ENCODE results near the gene RPRD1A. TPM values are rescaled to one million over a fixed set of nuclear protein-coding genes. Genes with fewer than 3 reads are reported as not detected.
"Not testable (repeated sequence)": the region's sequence is repeated elsewhere in the genome, so short reads cannot be mapped to it uniquely, and the experiment has no call there.

The RPRD1A gene
- total RNA-seq, 2 experiments from 2014 or later: 24.7 to 25.1 TPM

GRCh38 chr18:36083729-36084128 lies 16.4 kb upstream of the RPRD1A start:
- ChIA-PET POLR2A (no interaction called here), CTCF (no interaction called here)

GRCh38 chr18:36081118-36081517 lies 13.8 kb upstream of the RPRD1A start:
- POLR2A ChIA-PET: interaction anchor here (0.6 kb wide), 1 partner anchor 109 kb away, joined by 4 read pairs; no protein-coding TSS in a partner anchor

GRCh38 chr18:36078751-36079529 lies 11.6 kb upstream of the RPRD1A start:
- CTCF ChIA-PET: no interaction called here
- POLR2A ChIA-PET: no interaction called here

More at GRCh38 chr18:36081118-36081517, 13.8 kb upstream of the RPRD1A start:
- CTCF ChIA-PET: not testable (repeated sequence)

GRCh38 chr18:36077764-36078163 lies 10.4 kb upstream of the RPRD1A start:
- CTCF ChIA-PET, POLR2A ChIA-PET: not testable (repeated sequence)

- ChIA-PET POLR2A (no interaction called here), CTCF (interaction anchor here (0.6 kb wide), 1 partner anchor 9 kb away, joined by 3 read pairs; no protein-coding TSS in a partner anchor)
Observed at GRCh38 chr18:36075862-36076587, 8.7 kb upstream of the RPRD1A start.

GRCh38 chr18:36074435-36074834 lies 7.1 kb upstream of the RPRD1A start:
- ChIA-PET CTCF (no interaction called here), POLR2A (interaction anchor here (0.6 kb wide), 1 partner anchor 67 kb away, joined by 4 read pairs; no protein-coding TSS in a partner anchor)

- CTCF ChIA-PET: no interaction called here
- POLR2A ChIA-PET: no interaction called here
Observed at GRCh38 chr18:36073676-36074075, 6.3 kb upstream of the RPRD1A start.

- CTCF ChIA-PET, POLR2A ChIA-PET: not testable (repeated sequence)
Observed at GRCh38 chr18:36072406-36072805, 5.0 kb upstream of the RPRD1A start.

- ChIA-PET CTCF (no interaction called here), POLR2A (interaction anchor here (0.8 to 2.0 kb wide), 2 partner anchors 62 to 94 kb away, joined by 7 to 8 read pairs; partner anchors contain the start of genes RMP24 and SLC39A6)
Observed at GRCh38 chr18:36066686-36067054, 689 bp downstream of the RPRD1A start.

GRCh38 chr18:36066001-36066400 lies 1.4 kb downstream of the RPRD1A start:
- POLR2A ChIA-PET: interaction anchor here (2.0 kb wide), 1 partner anchor 93 kb away, joined by 8 read pairs; the partner anchor contains the start of gene RMP24
- CTCF ChIA-PET: no interaction called here

GRCh38 chr18:36064809-36065079 lies 2.6 kb downstream of the RPRD1A start:
- POLR2A ChIA-PET, CTCF ChIA-PET: not testable (repeated sequence)

- CTCF ChIA-PET: no interaction called here
- POLR2A ChIA-PET: no interaction called here
Observed at GRCh38 chr18:36064027-36064808, 3.1 kb downstream of the RPRD1A start.

GRCh38 chr18:36058674-36059073 lies 8.7 kb downstream of the RPRD1A start:
- ChIA-PET POLR2A (no interaction called here), CTCF (no interaction called here)

- CTCF ChIA-PET: no interaction called here
- POLR2A ChIA-PET: interaction anchor here (0.7 kb wide), 1 partner anchor 30 kb away, joined by 4 read pairs; no protein-coding TSS in a partner anchor
Observed at GRCh38 chr18:36051760-36052159, 15.6 kb downstream of the RPRD1A start.

- CTCF ChIA-PET: no interaction called here
- POLR2A ChIA-PET: no interaction called here
Observed at GRCh38 chr18:36050479-36050878, 16.9 kb downstream of the RPRD1A start.

- POLR2A ChIA-PET: no interaction called here
- CTCF ChIA-PET: no interaction called here
Observed at GRCh38 chr18:36047521-36047920, 19.8 kb downstream of the RPRD1A start.

- POLR2A ChIA-PET: no interaction called here
Observed at GRCh38 chr18:36046898-36047297, 20.5 kb downstream of the RPRD1A start.

GRCh38 chr18:36045241-36045991 lies 21.9 kb downstream of the RPRD1A start:
- CTCF ChIA-PET: no interaction called here
- POLR2A ChIA-PET: no interaction called here

More at GRCh38 chr18:36046898-36047297, 20.5 kb downstream of the RPRD1A start:
- CTCF ChIA-PET: no interaction called here

GRCh38 chr18:36043153-36043552 lies 24.2 kb downstream of the RPRD1A start:
- CTCF ChIA-PET: no interaction called here
- POLR2A ChIA-PET: no interaction called here

GRCh38 chr18:36041146-36041545 lies 26.2 kb downstream of the RPRD1A start:
- ChIA-PET POLR2A (no interaction called here), CTCF (no interaction called here)

Measured in activated CD8-positive, alpha-beta memory T cell treated with anti-CD3 and anti-CD28 coated beads for 36 hours (primary cell).